HG03045 (cell line): ENCODE data around the gene RGS19.

Experiments
- ATAC-seq: cut with Tn5 transposase; IDR thresholded peaks from one replicate; pipeline ENCODE4 v1.9.1; 2021; ENCODE audit warnings: mild to moderate bottlenecking, moderate library complexity; ENCODE audit not compliant: unreplicated experiment

Gene RGS19

DNA sequence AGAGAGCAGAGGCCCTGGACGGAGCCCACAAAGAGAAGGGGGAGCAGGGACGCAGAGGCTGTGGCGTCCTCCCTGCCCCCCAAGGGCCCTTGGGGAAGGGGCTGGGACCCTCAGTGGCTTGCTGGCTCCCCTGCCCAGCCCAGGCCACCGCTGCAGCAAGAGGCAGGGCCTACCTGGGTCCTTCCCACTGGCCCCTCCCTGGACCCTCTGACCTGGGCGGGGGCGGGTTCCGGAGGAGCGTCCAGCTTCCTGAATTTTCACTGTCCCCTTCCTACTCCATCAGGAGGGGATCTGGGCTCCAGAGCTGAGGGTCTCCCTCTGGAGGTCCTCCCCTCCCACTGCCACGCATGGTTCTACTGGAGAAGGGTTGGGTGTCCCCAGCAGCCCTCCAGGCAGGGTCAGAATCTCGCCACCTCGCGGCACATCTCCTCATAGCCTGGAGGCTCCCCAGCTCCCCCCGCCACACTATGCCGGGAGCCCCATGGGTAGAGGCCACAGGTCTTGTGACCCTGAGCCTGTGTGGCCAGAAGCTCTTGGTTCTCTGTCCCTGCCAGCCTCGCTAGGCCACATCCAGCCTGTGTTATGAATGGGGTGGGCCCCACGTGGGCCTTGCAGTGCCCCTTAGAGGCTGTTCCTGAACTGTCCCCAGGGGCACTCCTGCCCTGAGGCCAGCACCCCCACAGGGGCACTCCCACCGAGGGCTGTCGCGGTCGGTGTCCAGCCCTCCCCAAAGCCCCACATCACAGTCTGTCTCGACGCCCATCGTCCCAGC, 28.9 kb downstream of the RGS19 start:
- ATAC-seq, result no peak

DNA sequence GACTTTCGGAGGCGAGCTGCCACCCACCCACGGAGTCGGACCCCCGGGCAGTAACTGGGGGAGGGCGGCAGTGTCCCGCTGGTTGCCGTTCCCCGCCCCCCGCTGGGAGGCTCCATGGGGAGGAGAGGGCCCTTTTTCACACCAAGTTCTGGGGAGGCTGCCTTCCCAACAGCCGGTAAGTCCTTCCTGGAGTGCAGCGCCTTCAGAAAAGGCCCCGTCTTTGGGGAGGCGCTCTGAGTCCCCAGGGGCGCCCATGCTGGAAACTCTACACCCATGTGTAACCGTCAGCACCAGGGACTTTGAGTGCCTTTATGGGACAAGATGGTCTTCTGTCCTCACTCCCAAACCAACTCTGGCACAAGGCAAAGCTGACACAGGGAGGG, 29.4 kb downstream of the RGS19 start:
- no peak for ATAC-seq

GRCh38 chr20:64049060-64049877, 30.0 kb downstream of the RGS19 start, which contains the start of gene SOX18:
Gene SOX18, minus strand, starts transcription at chr20:64049639. Its CDS starts 123 bp downstream, at chr20:64049516.
- no peak for ATAC-seq

- no peak for ATAC-seq
Measured at GRCh38 chr20:64048402-64049044, 30.8 kb downstream of the RGS19 start.

GRCh38 chr20:64047968-64048401, 31.3 kb downstream of the RGS19 start:
- no peak for ATAC-seq

DNA sequence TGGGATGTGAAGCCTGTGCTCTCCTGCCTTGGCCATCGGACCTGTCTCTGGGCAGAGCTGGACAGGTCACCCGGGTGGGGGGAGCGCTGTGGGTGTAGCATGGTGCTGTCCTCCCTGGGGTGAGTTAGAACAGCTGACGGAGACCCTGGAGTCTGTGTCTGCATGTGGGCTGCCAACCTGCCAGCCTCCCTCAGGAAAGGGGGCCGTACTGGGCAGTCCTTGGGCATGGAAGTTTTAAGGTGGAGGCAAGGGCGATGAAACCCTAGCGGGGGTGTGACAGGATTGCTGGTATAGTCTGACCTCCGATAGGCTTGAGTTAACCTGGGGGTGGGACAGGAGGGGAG, 32.3 kb downstream of the RGS19 start:
- ATAC-seq, result no peak

DNA sequence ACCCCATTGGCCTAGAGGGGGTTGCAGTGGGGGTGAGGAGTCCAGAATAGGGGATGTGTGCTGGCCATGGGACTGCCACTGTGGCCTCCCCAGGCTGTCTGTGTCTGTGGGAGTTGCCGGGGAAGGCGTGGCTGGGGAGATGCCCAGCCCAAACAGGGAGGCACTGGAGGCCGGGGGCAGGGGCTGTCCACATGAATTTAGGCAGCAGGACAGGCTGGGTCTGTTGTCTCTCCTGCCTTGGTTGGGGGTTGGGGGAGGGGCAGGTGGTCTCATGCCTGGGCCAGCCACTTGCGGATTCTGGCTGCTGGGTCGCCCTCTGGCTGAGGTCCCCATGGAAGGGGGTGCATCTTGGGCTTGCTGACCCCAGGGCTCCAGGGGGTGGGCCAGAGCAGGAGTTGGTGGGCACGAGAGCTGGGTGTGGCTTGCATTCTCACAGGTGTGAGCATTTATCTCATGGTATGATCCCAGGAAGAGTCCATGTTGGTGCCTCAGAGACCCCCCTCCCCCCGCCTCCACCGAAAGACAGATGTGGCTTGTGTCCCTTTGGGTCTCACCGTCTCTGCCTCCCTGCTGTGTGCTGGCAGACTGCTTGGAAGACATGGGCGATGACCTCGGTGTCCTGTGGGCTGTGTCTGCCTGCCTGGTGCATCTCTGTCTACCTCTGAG, 33.8 kb downstream of the RGS19 start:
- no peak for ATAC-seq

DNA sequence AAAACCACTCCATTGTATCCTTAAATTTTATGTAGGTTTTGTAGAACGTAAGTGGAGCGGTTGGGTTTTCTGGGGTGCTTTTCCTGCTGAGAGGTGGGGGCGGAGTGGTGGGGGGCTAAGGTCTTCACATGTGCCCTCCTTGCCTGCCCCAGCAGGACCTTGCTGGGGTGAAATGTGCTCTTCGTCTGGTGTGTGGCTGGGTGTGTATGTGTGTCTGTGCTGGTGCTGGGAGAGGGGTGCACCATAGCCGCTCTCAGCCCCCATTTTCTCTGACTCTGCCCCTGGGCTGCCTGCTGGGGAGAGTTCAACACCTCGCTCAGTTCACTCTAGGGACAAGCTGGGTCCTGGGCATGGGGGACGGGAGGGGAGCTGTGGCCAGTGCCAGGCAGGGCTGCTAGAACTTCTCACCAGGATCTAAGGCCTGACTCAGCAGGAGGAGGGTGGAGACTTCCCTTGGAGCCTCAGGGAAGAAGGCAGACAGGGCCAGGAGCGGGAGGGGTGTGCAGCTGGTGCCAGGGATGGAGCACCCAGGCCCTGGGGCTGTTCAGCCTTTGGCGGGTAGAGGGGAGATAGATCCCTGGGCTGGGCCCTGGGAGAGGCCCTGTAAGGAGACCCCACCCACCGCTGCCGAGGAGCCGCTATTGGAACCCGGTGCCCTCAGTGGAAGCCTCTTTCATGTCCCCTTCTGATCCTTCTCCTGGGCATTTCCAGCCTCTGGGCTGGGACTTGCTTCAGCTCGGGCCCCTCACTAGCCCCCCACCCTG, 34.7 kb downstream of the RGS19 start:
- no peak for ATAC-seq

DNA sequence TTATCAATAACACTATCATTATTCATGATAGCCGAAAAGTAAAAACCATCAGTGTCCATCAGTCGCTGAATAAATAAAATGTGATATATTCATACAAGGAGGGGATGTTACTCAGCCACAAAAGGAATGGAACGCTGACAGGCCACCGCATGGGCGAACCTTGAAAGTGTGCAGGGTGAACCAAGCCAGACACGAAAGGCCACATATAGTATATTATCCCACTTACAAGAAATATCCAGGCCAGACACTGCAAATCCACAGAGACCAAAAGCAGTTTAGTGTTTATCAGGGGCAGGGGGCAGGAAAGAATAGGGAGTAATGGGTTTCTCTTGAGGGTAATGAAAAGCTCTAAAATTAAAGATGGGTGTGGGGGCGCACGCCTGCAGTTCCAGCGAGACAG, 35.5 kb downstream of the RGS19 start:
- no peak for ATAC-seq

DNA sequence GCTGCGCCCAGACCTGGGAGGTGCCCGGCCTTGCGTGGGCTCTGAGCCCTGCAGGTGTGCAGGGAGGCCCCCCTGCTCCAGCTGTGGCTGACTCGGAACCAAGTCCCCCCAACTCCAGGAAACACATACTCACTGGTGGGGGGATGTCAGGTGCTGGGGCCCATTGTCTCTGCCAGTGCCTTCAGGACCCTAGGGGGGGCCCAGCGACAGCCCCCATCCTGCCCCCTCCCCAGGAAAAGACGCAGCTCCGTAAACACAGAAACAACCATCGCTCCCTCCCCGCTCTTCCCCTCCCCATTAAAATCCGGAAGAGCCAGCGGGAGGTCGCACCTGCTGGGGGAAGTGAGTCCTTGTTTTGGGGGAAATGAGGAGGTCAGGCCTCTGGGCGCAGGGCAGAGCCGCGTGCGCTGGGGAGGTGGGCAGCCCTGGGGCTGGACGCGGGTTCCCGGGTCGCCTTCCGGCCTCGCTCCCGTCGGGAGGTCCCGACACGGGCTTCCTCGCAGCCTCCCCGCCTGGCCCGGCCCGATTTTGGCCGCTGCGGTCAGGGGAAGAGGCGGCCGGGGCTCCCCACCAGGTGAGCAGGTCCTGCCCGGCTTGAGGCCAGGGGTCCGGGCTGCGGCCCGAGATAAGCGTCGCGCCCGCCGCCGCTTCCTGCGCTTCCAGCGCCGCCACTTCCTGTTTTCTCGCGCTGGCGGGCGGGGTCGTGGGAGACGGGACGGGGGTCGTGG, 37.1 kb downstream of the RGS19 start:
- no peak for ATAC-seq

- ATAC-seq, result no peak
Measured at GRCh38 chr20:64041781-64042053, 37.6 kb downstream of the RGS19 start.

DNA sequence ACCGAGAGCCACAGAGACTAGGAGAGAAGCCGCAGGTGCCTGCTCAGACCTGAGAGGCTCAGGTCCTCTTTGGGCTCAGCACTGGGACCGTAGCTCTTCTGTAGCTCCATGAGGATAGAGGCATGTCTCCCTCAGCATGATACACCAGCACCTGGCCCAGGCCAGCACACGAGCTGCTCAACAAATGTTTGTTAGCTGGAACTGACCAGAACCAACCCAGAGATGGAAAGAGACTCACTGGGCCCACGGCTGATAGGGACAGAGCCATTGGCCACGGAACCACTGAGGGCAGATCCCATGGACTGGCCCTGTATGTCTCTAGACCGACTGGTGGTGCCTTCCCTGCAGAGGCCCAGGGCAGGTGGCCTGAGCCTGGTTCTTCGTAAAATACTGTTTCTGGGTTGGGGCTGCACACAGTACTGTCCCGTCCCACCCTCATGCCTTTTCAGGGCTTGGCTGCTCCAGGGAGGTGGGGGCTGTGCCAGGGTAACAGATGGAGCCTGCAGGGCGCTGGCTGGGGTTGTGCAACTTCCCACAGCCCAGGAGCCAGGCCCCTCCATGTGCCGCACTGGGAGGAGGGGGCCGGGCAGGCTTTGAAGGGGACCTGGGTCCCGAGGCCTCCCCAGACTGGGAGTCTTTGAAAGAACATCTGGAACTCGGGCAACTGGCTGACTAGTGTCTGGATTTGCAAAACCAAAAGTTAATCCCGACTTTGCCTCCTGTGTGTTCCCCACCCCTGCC, 38.1 kb downstream of the RGS19 start:
- ATAC-seq, result no peak

DNA sequence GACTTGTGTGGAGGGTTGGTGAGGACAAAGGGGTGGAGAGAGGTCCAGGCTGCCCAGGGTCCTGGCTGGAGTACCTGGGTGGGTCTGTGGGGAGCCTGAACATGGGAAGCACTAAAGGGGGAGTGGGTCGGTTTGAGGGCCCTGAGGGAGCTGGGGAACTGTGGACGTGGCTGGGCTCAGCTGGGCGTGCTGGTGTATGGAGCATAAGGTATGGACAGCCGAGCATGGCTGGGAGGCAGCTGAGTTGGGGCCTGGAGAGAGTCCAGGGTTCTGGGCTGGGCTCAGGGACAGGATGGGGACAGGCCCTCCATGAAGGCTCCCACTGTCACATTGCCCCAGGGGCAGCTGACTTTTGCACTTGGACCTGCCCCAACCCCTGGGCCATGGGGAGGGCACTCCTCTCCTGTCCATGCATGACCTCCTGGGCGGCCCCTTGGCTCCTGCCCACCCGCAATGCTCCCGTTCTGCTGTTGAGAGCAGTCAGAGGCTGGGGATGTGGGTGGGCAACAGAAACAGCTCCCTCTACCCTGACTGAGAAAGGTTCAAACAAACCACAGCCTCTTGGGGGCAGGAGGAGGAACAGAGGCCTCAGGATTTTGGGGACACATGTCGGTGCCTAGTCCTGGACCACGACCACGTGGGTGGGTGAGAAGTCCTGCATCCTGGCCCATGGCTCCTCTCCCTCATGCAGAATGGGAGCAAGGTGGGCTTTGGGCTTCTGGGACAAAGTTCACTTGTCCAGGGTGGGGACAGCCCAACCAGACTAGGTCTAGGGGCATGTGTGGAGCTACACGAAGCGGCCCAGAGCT, 38.9 kb downstream of the RGS19 start:
- no peak for ATAC-seq

- ATAC-seq, result no peak
Measured at GRCh38 chr20:64039293-64040160, 39.8 kb downstream of the RGS19 start.

- ATAC-seq, result peak; percentile 41
Measured at GRCh38 chr20:64038565-64039292, 40.6 kb downstream of the RGS19 start.

DNA sequence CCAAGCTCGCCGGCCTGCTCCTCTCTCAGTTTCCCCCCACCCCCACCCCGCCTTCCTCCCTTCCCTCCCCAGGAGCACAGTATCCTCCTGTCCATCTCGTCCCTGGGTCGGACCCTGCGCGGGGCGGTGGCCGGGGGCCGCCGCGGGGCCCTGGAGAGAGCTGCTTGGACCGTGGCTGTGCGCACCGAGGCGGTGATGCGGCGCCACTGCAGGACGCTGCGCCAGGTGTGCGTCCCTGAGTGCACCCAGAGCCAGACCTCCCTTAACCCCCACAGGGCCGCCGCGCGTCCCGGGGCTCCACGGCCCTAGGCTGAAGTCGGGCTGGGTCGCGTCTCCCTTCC, 41.1 kb downstream of the RGS19 start:
- ATAC-seq, result peak; percentile 25
